HG03439 (cell line): ENCODE data around the gene KEL.

Experiments used
- ATAC-seq: cut with Tn5 transposase; IDR thresholded peaks from one replicate; pipeline ENCODE4 v1.9.1; 2021; ENCODE audit warnings: mild to moderate bottlenecking, moderate library complexity; ENCODE audit not compliant: unreplicated experiment

KEL gene

DNA sequence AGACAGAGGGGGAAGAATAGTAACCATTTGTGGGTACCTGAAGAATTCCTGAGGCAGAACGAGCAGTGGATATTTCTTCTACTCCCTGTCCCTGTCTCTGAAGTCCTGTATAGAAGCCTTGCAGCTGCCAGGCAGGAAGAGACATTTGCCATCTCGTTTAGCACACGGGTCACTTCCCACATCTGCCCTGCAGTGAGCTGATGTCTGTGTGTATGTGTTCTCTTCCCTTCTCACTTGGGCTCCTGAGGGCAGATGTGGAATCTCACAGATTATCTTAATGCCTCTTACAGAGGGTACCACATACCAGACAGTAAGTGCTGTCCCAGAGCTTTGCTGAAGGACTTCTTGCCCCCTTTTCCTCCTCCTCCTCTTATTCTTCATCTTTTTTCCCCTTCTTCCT lies 62.5 kb downstream of the KEL start:
- no peak for ATAC-seq

DNA sequence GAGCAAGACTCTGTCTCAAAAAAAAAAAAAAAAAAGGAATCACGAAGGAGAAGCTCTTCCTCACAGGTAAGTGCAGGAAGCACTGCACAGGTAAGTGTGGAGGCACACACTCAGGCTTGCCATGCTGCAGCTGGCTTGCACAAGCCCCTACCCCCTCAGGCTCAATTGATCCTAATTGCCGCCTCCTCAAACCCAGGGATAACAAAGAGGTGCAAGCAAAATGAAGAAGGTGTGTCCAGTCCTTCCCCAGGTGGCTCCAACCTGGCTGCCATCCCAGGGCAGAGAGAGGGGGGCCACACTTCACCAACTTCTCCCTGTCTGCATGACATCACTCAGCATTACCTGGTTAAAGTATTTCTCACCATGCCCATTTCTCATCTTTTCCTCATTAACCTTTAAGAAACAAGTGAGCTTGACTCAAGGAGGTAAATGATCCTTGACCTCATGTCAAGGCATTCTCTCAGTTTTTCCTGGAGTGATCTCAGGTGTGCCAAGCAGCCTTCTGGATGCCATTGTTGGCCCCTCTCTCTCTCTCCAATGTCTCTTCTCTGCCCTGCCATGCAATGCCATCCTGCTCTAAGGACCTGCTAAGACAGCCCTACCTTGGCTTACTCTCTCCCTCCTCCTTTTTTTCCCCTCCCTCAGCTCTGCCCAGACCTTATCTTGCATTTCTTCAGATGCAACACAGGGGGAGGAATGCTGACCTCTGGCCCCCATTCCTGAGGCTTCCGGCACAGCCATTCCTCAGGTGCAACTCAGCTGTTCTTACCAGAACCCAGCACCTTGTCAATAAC lies 63.6 kb downstream of the KEL start:
- no peak for ATAC-seq

DNA sequence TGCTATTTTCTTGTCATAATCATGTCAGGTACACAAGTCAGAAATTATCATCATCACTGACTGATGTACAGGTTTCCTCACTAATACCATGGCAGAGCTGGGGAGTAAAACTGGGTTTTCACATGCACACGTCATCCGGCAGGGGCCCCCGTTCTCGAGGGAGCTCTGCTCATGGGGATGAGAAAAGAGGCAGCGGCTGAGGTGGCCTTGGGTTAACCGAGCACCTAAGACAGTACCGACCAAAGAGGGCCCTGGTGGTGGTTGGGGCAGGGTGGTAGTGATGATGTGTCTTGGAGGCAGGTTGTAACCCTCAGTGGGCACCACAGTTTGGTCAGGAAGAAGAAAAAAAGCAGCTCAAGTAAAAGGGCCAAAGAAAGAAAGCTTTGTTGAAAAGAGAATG lies 64.5 kb downstream of the KEL start:
- no peak for ATAC-seq

DNA sequence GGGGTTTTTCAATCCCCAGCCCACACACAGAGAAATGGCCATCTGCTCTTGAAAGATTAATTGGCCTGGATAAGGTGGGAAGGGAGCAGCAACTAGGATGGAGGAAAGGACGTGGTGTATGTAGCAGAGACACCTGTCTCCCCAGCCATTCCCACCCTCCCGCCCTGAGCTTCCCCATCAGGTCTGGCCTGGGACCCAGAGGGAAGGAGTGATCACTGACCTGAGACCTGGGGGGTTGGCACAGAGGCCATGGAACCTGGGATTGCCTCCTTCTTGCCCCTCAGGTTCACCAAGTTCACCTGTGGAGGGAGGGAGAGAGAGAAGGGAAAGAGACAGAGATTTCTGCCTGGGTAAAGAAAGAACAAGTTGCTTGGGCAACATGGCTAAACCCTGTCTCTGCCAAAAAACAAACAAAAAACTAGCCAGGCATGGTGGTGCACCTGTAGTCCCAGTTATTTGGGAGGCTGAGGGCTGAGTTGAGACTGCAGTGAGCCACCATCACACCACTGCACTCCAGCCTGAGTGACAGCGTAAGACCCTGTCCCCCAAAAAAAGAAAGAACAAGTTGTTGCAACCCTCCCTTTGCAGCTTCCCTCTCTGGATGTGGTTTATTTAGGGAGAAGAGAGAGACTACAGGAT lies 65.3 kb downstream of the KEL start:
- ATAC-seq = no peak

DNA sequence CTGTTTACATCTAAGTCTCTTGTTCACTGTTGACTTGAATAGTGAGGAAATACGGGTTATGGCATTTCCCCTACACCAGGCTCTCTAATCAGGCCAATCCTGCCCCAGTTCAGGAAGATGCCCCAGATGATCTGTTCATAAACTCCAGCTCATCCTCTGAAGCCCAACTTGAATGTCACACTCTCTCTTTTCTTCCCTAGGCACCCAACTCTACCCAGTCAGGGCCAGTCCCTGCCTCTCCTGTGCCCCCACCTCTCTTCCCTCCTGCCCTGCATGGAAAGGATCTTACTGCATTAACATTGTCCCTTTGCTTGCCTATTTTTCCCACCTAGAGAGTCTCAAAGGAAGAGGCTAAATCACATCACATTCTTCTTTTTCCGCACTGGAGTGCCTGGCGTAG lies 66.0 kb downstream of the KEL start:
- ATAC-seq = no peak

DNA sequence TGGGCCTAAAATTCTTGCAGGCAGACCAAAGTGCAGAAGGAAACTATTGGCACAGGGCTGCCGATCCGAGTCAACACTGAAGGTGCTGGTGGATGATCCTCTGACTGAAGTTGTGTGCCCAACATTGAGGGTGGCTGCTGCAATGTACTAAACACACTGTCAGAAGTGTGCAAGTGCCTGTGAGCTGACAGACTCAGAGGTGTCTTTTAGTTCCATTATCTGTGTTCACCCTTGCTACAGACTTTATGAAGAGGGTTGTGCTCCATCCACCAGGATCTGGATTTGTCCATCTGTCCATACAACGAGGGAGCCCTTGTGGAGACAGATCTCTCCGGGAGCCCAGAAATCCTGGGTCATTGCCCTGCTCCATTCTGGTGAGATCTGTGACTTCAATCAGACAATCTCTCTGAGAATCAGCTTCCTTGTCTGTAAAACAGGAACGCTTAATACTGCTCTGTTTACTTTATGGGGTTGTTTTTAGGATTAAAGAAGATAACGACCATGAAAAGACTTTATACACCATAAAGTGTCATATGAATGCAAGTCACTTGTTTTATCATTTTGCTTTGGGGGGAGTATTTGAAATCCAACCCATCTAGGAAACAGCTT lies 67.1 kb downstream of the KEL start:
- ATAC-seq = no peak

DNA sequence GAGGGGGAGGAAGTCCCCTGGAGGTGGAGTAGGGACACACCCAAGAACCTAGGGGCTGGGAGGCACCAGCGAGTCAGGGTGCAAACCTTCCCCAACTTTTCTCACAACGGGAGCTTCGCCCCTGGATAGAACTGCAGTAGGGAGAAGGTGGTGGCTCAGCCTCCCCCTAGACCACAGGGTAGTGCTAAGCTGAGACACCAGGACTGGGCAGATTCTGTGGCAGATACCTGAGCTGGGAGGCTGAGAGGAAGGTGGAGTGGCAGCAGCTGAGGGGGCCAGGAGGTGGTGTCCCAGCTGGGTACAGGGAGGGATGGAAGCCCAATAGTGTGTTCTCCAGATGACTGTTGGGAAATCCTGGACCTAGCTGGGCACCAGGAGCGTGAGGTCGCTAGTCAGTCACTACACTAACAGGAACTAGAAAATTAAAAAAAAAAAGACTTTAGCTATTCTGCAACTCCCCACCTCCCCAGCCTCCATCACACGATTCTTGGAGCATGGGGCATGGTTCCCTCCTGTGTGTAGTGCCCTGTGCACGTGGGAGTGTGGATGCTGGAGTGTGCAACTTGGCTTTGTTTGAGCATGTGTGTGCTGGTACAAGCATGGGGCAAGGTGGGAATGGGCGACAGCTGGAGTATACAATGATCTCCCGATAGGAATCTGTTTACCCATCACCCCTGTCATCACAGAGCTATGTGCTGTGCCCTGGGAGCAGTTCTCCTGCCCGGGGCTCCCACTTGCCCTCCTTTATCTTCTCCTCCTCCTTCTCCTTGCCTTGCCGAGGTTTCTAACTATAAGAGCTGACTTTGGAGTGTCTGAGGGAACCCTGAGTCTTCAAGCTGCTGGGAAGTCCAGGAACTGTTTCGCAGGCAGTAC lies 67.8 kb downstream of the KEL start:
- no peak for ATAC-seq

DNA sequence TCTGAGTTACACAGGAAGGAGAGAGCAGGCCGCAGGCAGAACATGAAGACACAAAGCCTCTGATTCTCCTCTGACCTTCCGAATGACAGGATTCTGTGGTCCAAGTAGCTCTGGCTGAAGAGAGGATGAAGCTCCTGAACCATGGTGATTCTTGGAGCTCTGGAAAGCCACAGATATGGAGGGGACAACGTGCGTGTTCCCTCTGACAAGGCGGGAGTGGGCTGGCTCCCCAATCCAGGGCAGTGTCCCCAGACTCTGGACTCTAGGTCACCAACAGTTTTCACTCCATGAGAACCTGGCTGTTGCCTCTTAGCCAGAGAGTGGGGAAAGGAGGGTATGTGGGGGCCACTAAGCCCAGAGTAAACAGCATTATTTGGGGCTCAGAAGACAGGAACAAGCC lies 69.2 kb downstream of the KEL start:
- no peak for ATAC-seq

DNA sequence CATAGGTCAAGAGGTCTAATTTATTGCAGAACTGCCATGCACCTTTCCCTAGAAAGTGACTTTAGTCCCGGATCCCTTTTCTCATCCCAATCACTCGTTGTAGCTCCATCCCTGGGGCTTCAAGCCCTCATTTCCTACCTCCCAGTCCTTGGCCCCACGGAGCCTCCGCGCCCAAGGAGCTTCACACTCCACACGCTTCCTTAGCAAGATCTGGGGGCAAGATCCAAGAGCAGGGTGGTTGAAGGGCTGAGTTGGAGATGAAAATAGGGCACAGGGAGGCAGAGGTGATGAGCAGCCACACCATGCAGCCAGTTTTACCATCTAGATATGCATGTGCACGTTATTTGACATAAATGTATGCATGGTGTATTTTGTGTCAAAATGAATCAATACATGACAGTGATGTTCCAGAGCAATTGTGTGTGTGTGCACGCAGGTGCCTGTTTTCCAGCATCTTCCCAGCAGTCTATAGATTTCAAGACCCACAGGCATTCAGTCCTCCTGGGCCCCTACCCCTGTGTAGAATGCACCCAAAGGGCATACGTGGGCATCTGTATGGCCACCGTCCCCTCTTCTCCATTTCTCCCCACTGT lies 70.6 kb downstream of the KEL start:
- no peak for ATAC-seq
